CD4-positive, CD25-positive, alpha-beta regulatory T cell (primary cell): ENCODE results near the gene TRUB1. TPM values are rescaled to one million over a fixed set of nuclear protein-coding genes. Genes with fewer than 3 reads are reported as not detected.

Experiments
- ATAC-seq, 2 donors: fragments of 150-1000 bp; cut with Tn5 transposase; one replicate each; pipeline ENCODE4 v1.10.0; 2021; ENCODE audit warnings: low read depth in 2 of 2, moderate number of reproducible peaks in 2 of 2, moderate library complexity in 1 of 2
- DNase-seq, 3 donors: peaks; one replicate each; pipeline versions ENCODE4 v3.0.0 to v3.0.0-alpha.2; 2012 to 2022; ENCODE audit warnings: mixed read lengths in 1 of 3
- H3K27ac ChIP-seq: one replicate; pipeline ENCODE4 v1.7.0; 2013; ENCODE audit warnings: mild to moderate bottlenecking, low read length; ENCODE audit not compliant: insufficient read depth, poor library complexity, severe bottlenecking
- H3K27me3 ChIP-seq: one replicate; pipeline ENCODE4 v1.7.0; 2013; ENCODE audit warnings: low read length; ENCODE audit not compliant: control insufficient read depth, insufficient read depth
- H3K36me3 ChIP-seq: one replicate; pipeline ENCODE4 v1.7.0; 2013; ENCODE audit warnings: mild to moderate bottlenecking, low read length, moderate library complexity; ENCODE audit not compliant: control insufficient read depth, insufficient read depth
- H3K4me1 ChIP-seq: 2 replicates; pipeline ENCODE4 v1.7.0; 2013; ENCODE audit warnings: mild to moderate bottlenecking, low read length; ENCODE audit not compliant: insufficient read depth, control insufficient read depth, poor library complexity, severe bottlenecking
- H3K4me3 ChIP-seq: one replicate; pipeline ENCODE4 v1.7.0; 2013; ENCODE audit warnings: low read depth, mild to moderate bottlenecking, low read length, moderate library complexity
- H3K9me3 ChIP-seq, 2 experiments: 1 replicate in 1 of 2; 2 replicates in 1 of 2; pipeline ENCODE4 v1.7.0; 2013; ENCODE audit warnings: low read length in 2 of 2, mild to moderate bottlenecking in 1 of 2, moderate library complexity in 1 of 2; ENCODE audit not compliant: control insufficient read depth in 2 of 2
- H3K27ac Mint-ChIP-seq, 3 donors: one replicate each; pipeline ENCODE4 v1.8.0; 2020 to 2022; ENCODE audit warnings: mild to moderate bottlenecking in 3 of 3, mixed read lengths in 3 of 3, moderate library complexity in 2 of 3
- H3K27me3 Mint-ChIP-seq: one replicate; pipeline ENCODE4 v1.8.0; 2022; ENCODE audit warnings: mild to moderate bottlenecking, mixed read lengths
- H3K36me3 Mint-ChIP-seq: one replicate; pipeline ENCODE4 v1.8.0; 2020; ENCODE audit warnings: mixed read lengths
- H3K4me1 Mint-ChIP-seq, 4 donors: one replicate each; pipeline ENCODE4 v1.8.0; 2020 to 2022; ENCODE audit warnings: mixed read lengths in 4 of 4, mild to moderate bottlenecking in 1 of 4
- H3K4me3 Mint-ChIP-seq, 4 donors: one replicate each; pipeline ENCODE4 v1.8.0; 2020 to 2022; ENCODE audit warnings: mild to moderate bottlenecking in 4 of 4, mixed read lengths in 4 of 4, moderate library complexity in 3 of 4
- H3K9me3 Mint-ChIP-seq, 7 donors: one replicate each; pipeline ENCODE4 v1.8.0; 2020 to 2022; ENCODE audit warnings: mixed read lengths in 7 of 7, mild to moderate bottlenecking in 3 of 7, moderate library complexity in 2 of 7
- polyA plus RNA-seq, 4 donors: library from polyadenylated mRNA; unstranded; fragments of 300-500 nt; fragmentation: Illumina TruSeq; gene quantifications; one replicate each; pipeline ENCODE4 v1.2.3, GENCODE V29; 2021
- total RNA-seq: library from RNA; stranded (reverse); gene quantifications from one replicate; pipeline ENCODE4 v1.2.3, GENCODE V29; 2022

Gene TRUB1
- total and polyA plus RNA-seq, 5 donors from 2014 or later: 7.4 to 12.1 (median 8.0) TPM

- no peaks in the 10 kb centered on the region for H3K36me3 Mint-ChIP-seq
- peak in 1 of 3 donors; percentile 81 for DNase-seq
Observed at GRCh38 chr10:114914560-114914959, 23.4 kb upstream of the TRUB1 start.

GRCh38 chr10:114915294-114915693 is 22.7 kb upstream of the TRUB1 start:
- Histone ChIP-seq H3K27ac (no peak overlapping the region), H3K36me3 (no peaks in the 10 kb centered on the region), H3K27me3 (peaks cover 1% of the 10 kb centered on the region), H3K9me3 (no peaks in the 10 kb centered on the region), H3K4me1 (peaks cover 8% of the 10 kb centered on the region), H3K4me3 (no peak overlapping the region)
- Mint-ChIP-seq H3K27ac (no peak overlapping the region), H3K36me3 (no peaks in the 10 kb centered on the region), H3K9me3 (no peaks in the 10 kb centered on the region), H3K27me3 (peaks cover 6% of the 10 kb centered on the region), H3K4me3 (no peak overlapping the region), H3K4me1 (peaks cover 11 to 16% (median 14%) of the 10 kb centered on the region in 4 donors)
- no peak for ATAC-seq
- no peak for DNase-seq

More at GRCh38 chr10:114914560-114914959, 23.4 kb upstream of the TRUB1 start:
- Mint-ChIP-seq H3K4me3 (no peak overlapping the region), H3K27ac (no peak overlapping the region), H3K27me3 (peaks cover 6% of the 10 kb centered on the region), H3K9me3 (peaks cover 0 to under 1% (median 0%) of the 10 kb centered on the region in 7 donors), H3K4me1 (peaks cover 11 to 16% (median 14%) of the 10 kb centered on the region in 4 donors)
- no peaks in the 10 kb centered on the region for H3K9me3 ChIP-seq
- H3K27ac ChIP-seq: no peak overlapping the region
- peaks cover 8% of the 10 kb centered on the region for H3K4me1 ChIP-seq
- H3K4me3 ChIP-seq: no peak overlapping the region
- no peaks in the 10 kb centered on the region for H3K36me3 ChIP-seq
- no peak for ATAC-seq
- H3K27me3 ChIP-seq: peaks cover 1% of the 10 kb centered on the region

GRCh38 chr10:114916653-114917052 is 21.3 kb upstream of the TRUB1 start:
- no peak overlapping the region for H3K27ac ChIP-seq
- peaks cover 8% of the 10 kb centered on the region for H3K4me1 ChIP-seq
- H3K9me3 Mint-ChIP-seq: no peaks in the 10 kb centered on the region
- no peaks in the 10 kb centered on the region for H3K9me3 ChIP-seq
- H3K27me3 Mint-ChIP-seq: peaks cover 6% of the 10 kb centered on the region
- no peaks in the 10 kb centered on the region for H3K36me3 ChIP-seq
- DNase-seq: no peak
- H3K27me3 ChIP-seq: peaks cover 1% of the 10 kb centered on the region
- H3K4me3 Mint-ChIP-seq: no peak overlapping the region
- H3K36me3 Mint-ChIP-seq: no peaks in the 10 kb centered on the region
- no peak for ATAC-seq
- H3K4me3 ChIP-seq: no peak overlapping the region
- H3K27ac Mint-ChIP-seq: no peak overlapping the region
- H3K4me1 Mint-ChIP-seq: peaks cover 8 to 15% (median 12%) of the 10 kb centered on the region in 4 donors

- H3K4me1 Mint-ChIP-seq: peaks cover 2 to 7% (median 4%) of the 10 kb centered on the region in 4 donors
- peaks cover 1% of the 10 kb centered on the region for H3K4me1 ChIP-seq
- no peaks in the 10 kb centered on the region for H3K36me3 Mint-ChIP-seq
- H3K27ac ChIP-seq: no peak overlapping the region
- ATAC-seq: no peak
- no peak for DNase-seq
- H3K27me3 ChIP-seq: peaks cover 1% of the 10 kb centered on the region
- H3K4me3 ChIP-seq: no peak overlapping the region
- H3K4me3 Mint-ChIP-seq: no peak overlapping the region
- H3K27ac Mint-ChIP-seq: no peak overlapping the region
- peaks cover 13% of the 10 kb centered on the region for H3K27me3 Mint-ChIP-seq
- H3K9me3 Mint-ChIP-seq: no peaks in the 10 kb centered on the region
- no peaks in the 10 kb centered on the region for H3K9me3 ChIP-seq
- no peaks in the 10 kb centered on the region for H3K36me3 ChIP-seq
Observed at GRCh38 chr10:114917459-114917858, 20.5 kb upstream of the TRUB1 start.

GRCh38 chr10:114917927-114918672 is 19.9 kb upstream of the TRUB1 start:
- Histone ChIP-seq H3K27me3 (peaks cover 1% of the 10 kb centered on the region), H3K36me3 (no peaks in the 10 kb centered on the region), H3K27ac (no peak overlapping the region), H3K4me1 (no peaks in the 10 kb centered on the region), H3K4me3 (no peak overlapping the region), H3K9me3 (no peaks in the 10 kb centered on the region)
- H3K9me3 Mint-ChIP-seq: no peaks in the 10 kb centered on the region
- no peak for ATAC-seq
- no peaks in the 10 kb centered on the region for H3K36me3 Mint-ChIP-seq
- DNase-seq: no peak
- peaks cover 18% of the 10 kb centered on the region for H3K27me3 Mint-ChIP-seq
- peaks cover 2 to 6% (median 4%) of the 10 kb centered on the region in 4 donors for H3K4me1 Mint-ChIP-seq
- H3K27ac Mint-ChIP-seq: no peak overlapping the region
- no peak overlapping the region for H3K4me3 Mint-ChIP-seq

- H3K27ac Mint-ChIP-seq: no peak overlapping the region
- Histone ChIP-seq H3K27ac (no peak overlapping the region), H3K9me3 (no peaks in the 10 kb centered on the region), H3K36me3 (no peaks in the 10 kb centered on the region), H3K27me3 (peaks cover 10% of the 10 kb centered on the region), H3K4me3 (no peak overlapping the region), H3K4me1 (no peaks in the 10 kb centered on the region)
- peaks cover 28% of the 10 kb centered on the region for H3K27me3 Mint-ChIP-seq
- ATAC-seq (no peak), DNase-seq (no peak)
- H3K4me3 Mint-ChIP-seq: no peak overlapping the region
- peaks cover 0 to 3% (median 0%) of the 10 kb centered on the region in 7 donors for H3K9me3 Mint-ChIP-seq
- no peaks in the 10 kb centered on the region for H3K36me3 Mint-ChIP-seq
- no peaks in the 10 kb centered on the region for H3K4me1 Mint-ChIP-seq
Observed at GRCh38 chr10:114920459-114920858, 17.5 kb upstream of the TRUB1 start.

GRCh38 chr10:114922003-114922402 is 16.0 kb upstream of the TRUB1 start:
- Histone ChIP-seq H3K4me1 (no peaks in the 10 kb centered on the region), H3K27me3 (peaks cover 11% of the 10 kb centered on the region), H3K36me3 (no peaks in the 10 kb centered on the region), H3K9me3 (no peaks in the 10 kb centered on the region), H3K27ac (no peak overlapping the region), H3K4me3 (no peak overlapping the region)
- Mint-ChIP-seq H3K9me3 (peaks cover 0 to 3% (median 0%) of the 10 kb centered on the region in 7 donors), H3K4me1 (no peaks in the 10 kb centered on the region), H3K27me3 (peaks cover 35% of the 10 kb centered on the region), H3K27ac (no peak overlapping the region), H3K36me3 (no peaks in the 10 kb centered on the region), H3K4me3 (no peak overlapping the region)
- no peak for DNase-seq
- ATAC-seq: no peak

GRCh38 chr10:114923551-114923950 is 14.4 kb upstream of the TRUB1 start:
- ATAC-seq (no peak), DNase-seq (no peak)
- H3K4me3 Mint-ChIP-seq: no peak overlapping the region
- Histone ChIP-seq H3K4me3 (no peak overlapping the region), H3K9me3 (no peaks in the 10 kb centered on the region), H3K27me3 (peaks cover 10% of the 10 kb centered on the region), H3K36me3 (no peaks in the 10 kb centered on the region), H3K27ac (no peak overlapping the region), H3K4me1 (no peaks in the 10 kb centered on the region)
- H3K9me3 Mint-ChIP-seq: peaks cover 0 to 3% (median 0%) of the 10 kb centered on the region in 7 donors
- H3K4me1 Mint-ChIP-seq: no peaks in the 10 kb centered on the region
- H3K36me3 Mint-ChIP-seq: no peaks in the 10 kb centered on the region
- peaks cover 36% of the 10 kb centered on the region for H3K27me3 Mint-ChIP-seq
- H3K27ac Mint-ChIP-seq: no peak overlapping the region
